GM21529 (cell line): ENCODE measurements around the gene DSE.
"Not testable (repeated sequence)": the region's sequence is repeated elsewhere in the genome, so short reads cannot be mapped to it uniquely, and the experiment has no call there.

Source experiments
- ATAC-seq: cut with Tn5 transposase; IDR thresholded peaks from one replicate; pipeline ENCODE4 v1.9.1; 2021; ENCODE audit not compliant: unreplicated experiment

DSE gene

DNA sequence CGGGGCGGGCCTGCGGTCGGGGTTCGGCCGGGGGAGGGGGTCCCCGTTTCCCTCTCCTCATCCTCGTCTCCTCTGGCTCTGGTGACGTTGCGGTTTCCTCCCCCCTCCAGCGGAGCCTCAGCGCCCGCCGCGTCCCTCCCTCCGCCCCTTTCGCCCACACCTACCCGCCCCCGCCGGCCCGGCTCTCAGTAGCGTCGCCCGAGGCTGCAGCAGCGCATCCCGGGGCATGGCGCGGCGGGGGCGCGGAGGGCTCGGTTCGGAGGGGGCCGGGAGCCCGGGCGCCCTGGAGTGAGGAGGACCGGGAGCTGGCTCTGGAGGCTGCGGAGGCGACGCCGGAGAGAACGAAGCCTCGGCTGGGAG lies at the start of gene DSE:
DSE (plus strand) TSS at position 188 of the 360 bp plus-strand sequence. CDS start 28,304 bp downstream, outside the sequence.
- ATAC-seq: peak; percentile 73

DNA sequence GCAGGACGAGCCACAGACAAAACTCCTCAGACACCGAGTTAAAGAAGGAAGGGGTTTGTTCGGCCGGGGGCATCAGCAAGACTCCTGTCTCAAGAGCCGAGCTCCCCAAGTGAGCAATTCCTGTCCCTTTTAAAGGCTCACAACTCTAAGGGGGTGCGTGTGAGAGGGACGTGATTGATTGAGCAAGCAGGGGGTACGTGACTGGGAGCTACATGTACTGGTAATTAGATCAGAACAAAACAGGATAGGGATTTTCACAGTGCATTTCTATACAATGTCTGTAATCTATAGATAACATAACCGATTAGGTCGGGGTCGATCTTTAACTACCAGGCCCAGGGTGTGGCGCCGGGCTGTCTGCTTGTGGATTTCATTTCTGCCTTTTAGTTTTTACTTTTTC lies 48.8 kb upstream of the DSE start:
- ATAC-seq: not testable (repeated sequence)

DNA sequence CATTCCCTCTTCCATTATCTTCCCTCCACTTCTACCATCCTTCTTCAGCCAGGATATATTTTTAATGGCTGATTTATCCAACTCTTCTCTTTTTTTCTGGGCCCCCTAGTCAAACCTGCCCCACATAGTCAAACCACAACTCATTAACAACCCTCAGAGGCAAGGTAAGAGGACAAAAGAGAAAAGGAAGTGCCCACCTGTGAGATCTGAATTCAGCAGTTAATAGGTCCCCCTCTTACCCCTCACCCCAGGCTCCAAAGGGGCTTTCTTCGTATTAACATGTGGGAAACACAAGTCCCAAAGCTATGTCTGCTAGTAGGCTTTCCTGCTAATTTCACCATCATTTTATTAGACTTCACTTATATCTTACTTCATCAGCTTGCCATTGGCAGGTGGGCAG lies 46.9 kb upstream of the DSE start:
- ATAC-seq: no peak

DNA sequence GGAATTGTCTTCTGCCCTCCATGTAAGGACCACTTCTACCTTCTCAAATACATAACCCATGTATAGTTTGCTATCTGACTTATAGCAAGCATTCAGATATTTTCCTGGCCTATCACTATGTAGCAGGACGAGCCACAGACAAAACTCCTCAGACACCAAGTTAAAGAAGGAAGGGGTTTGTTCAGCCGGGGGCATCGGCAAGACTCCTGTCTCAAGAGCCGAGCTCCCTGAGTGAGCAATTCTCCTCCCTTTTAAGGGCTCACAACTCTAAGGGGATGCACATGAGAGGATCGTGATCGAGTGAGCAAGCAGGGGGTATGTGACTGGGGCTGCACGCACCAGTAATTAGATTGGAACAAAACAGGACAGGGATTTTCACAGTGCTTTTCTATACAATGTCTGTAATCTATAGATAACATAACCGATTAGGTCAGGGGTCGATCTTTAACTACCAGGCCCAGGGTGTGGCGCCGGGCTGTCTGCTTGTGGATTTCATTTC lies 45.1 kb upstream of the DSE start:
- ATAC-seq: not testable (repeated sequence)

DNA sequence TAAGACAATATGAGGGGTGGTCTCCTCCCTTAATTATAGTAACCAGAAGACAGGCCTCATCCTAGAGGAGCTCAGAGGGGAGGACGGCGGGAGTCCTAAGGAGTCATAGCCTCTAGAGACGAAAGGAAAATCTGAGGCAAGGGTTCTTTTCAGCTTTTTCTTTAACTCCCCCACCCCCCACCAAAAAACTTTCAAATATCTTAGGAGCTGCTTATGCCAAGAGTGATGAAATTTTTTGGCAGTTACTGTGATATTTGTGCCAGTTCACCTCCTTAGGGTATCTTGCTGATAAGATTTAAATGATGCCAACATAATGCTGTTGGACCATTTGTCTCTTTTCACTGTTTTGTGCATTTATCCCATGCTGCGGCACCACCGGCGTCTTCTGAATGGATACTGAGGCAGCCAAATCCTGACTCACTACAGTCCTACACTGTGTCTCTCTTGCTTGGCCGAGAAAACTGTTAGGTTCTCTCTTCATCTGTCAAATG lies 44.5 kb upstream of the DSE start:
- no peak for ATAC-seq

DNA sequence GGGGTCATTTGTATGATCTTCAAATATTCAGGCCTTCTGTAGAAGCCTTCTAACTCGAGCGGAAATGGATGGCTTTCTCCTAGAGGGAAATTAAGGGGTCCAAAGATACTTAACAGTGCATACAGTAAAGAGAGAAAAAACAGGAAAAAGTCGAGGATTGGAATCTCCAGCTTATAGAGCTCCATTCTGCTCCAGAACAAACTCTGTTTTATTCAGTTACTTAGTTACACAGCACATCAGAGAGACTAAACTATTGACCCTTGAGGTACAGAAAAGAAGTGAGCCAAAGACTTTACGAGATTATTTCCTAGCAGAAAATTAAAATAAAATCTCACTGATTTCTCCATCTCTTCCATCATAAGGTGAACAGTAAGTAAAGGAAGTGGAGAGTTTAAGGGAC lies 43.8 kb upstream of the DSE start:
- ATAC-seq: no peak

DNA sequence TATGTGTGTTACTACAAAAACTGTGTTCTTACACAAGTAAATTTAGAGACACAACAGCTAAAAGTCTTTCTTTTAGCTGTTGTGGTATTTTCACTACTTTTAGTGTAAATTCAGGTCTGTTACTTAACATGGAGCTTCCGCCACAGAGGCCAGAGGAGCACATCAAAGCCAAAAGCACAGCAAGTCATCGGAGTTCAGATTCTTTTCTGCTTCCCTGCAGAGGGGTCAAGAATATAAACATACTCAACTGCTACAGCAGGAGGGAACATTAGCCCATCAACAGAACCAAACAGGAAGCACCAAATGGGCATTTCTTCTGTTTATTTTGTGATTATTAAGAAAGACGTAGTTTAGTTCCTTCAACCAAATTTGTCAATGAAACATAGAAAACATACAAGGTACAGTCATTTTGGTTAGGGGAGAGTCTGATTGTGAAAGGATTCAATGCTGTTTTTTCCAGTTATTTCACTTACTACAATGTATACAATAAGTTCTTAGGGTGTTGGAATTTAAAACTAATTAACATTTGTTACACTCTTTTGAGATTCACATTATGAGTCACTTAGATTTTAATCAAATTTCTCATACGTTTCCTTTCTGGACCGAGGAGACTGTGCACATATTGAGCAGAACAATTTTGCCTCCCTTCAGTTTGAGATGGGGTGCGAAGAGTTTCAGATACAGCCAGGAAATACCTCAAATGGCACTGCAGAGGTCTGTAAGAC lies 42.8 kb upstream of the DSE start:
- no peak for ATAC-seq

DNA sequence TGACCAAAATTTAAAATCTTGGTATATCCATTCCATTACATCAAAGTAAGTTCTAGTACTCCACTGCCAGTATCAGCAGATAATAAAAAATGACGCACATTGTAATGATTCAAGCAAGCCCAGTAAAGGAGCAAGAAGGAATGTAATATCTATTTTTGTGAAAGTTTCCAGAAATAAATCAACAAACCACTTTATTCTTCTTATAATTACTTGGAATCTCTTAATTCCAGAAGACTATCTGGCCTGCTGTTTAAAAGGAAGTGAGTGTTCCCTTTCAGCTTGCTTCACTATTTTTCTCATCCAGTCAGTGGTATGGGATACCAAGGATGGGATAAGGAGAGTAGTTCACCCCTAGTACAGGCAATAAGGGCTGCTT lies 42.2 kb upstream of the DSE start:
- no peak for ATAC-seq

DNA sequence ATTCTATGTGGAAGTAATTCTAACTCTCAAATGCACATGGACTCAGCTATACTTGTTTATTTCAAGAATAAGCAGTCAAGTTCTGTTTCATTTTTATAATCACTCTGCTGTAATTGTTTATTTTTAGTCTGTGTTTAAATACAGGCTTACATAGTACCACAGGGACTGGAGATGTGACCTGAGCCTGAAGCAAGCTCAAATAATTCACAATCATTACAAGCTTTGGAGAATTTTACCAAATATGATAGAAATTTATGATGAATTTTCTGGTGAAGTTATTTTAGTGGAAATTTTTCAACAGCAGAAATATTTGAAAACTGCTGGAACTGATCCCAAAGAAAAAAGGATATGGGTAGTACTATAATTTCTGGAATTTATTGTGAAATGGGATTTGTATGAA lies 41.6 kb upstream of the DSE start:
- no peak for ATAC-seq

DNA sequence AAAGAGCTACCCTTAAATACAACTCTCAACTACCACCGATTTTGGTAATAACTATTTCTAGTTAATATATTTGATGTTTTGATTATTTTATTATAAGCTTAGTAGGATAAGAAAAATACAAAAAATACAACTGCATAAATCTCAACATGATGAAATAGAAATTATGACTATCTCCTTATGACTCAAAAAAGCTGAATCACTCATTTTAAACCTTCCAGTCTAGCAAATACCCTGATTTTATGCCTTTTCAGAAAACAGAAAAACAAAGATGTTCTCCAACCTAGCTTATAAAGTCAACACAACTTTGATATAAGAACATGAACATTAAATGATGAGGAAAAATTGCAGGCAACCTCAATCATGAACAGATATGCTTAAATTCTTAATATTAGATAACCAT lies 40.2 kb upstream of the DSE start:
- no peak for ATAC-seq

DNA sequence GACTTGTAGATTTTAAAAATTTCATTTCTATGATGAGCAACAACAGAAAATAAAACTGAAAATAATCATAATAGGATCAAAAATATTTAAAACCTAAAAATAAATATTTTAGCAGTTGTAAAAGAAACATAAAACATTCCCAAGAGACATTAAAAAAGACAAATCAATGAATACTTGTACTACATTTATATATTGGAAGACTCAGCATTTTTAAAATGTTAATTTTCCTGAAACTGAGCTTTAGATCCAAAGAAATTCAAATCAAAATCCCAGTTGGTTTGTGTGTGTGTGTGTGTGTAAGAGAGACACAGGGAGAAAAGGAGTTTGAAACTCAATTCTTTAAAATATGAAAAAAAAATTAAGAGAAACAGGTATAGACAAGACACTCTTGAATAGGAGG lies 38.7 kb upstream of the DSE start:
- no peak for ATAC-seq

DNA sequence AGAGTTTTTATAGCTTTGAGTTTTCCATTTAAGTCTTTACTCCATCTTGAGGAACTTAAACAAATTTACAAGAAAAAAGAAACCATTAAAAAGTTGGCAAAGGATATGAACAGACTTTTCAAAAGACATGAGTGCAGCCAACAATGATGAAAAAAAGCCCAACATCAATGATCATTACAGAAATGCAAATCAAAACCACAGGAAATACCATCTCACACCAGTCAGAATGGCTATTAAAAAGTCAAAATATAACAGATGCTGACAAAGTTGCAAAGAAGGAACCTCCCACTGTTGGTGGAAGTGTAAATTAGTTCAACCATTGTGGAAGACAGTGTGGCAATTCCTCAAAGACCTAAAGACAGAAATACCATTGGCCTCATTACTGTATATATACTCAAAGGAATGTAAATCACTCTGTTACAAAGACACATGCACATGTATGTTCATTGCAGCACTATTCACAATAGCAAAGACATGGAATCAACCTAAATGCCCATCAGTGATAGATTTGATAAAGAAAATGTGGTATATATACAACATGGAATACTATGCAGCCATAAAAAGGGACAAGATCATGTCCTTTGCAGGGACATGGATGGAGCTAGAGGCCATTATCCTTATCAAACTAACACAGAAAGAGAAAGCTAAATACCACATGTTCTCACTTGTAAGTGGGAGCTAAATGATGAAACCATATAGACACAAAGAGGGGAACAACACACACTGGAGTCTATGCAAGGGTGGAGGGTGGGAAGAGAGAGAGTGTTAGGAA lies 35.9 kb upstream of the DSE start:
- ATAC-seq: not testable (repeated sequence)

DNA sequence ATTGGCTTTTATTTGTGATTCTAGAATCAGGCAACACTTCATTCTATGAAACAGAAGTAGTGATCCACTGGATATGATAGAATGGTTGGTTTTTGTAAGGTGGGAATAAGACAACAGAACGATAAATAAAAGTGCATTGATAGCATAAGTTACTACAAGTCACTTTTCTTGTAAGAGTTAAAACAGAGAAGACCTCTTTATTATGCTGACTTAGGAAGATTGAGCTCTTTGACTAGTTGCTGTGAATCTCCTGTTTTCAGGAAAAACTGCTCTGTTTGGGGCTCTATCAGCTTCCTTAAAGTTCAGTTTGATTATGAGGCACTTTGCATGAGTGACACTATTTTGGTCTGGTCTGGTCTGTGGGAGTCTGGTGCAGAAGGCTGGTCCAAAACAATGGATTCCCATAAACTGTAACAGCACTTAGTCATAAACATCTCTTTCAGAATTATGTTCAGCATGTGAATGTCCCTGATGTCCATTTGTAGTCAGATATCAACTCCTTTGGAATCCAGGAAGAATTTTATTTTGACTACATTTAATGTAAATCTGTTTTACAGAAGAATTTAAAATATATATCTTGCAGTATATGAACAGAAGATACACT lies 35.0 kb upstream of the DSE start:
- ATAC-seq: no peak

DNA sequence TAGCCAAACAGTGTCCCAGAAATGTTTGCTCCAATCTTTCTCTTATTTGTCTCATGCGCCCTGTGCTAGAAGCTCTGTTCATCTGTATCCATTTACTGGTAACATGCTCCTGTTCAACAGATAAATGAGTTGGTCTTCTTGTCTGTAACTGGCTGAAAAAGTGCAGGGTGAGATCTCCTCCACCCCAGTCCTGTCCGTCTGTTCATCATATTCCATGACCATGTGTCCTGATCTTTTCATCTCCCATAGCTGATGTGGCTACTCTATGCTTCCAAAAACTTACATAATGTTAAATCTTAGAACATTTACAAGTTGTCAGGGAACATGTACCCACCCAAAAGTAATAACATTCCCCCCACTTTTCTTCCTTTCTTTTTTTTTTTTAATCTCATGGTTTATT lies 31.8 kb upstream of the DSE start:
- ATAC-seq: no peak

DNA sequence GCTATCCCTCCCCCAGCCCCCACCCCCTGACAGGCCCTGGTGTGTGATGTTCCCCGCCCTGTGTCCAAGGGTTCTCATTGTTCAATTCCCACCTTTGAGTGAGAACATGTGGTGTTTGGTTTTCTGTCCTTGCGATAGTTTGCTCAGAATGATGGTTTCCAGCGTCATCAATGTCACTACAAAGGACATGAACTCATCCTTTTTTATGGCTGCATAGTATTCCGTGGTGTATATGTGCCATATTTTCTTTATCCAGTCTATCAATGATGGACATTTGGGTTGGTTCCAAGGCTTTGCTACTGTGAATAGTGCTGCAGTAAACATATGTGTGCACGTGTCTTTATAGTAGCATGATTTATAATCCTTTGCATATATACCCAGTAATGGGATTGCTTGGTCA lies 30.1 kb upstream of the DSE start:
- not testable (repeated sequence) for ATAC-seq

DNA sequence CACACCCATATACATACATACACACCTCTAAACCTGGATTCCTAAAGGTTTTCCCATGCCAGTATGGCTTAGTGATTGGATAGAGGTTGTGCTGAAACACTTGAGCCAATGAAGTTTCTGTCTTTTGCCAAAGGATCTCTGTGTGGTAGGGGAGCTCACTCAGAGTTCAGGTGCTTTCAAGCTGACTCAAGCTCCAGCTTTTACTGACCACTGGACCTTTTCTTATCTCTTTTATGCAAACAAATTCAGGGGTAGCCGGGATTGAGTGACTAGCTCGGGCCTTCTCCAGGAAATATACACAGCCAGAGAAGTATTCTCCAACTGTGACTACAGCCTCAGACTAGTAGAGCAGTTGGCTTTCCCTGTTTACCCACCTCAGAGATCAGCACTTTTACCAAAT lies 21.5 kb upstream of the DSE start:
- ATAC-seq: no peak

DNA sequence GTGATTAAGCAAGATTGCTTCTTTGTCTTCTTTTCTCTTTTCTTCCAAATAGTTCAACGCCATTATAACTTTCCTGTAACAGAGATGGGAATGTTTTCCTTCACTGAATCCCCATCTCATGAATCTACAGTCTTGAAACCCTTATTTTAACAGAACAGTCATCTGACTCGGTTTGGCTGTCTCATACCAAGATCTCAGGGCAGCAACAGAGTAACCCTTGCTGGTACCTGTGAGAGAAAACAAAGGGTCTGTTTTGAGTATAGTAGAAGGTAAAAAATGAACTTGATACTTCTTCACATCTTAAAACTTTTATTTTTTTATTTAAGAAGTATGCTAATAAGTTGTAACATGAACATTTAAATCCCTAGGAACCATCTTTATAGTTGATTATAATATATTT lies 19.6 kb upstream of the DSE start:
- ATAC-seq: no peak

DNA sequence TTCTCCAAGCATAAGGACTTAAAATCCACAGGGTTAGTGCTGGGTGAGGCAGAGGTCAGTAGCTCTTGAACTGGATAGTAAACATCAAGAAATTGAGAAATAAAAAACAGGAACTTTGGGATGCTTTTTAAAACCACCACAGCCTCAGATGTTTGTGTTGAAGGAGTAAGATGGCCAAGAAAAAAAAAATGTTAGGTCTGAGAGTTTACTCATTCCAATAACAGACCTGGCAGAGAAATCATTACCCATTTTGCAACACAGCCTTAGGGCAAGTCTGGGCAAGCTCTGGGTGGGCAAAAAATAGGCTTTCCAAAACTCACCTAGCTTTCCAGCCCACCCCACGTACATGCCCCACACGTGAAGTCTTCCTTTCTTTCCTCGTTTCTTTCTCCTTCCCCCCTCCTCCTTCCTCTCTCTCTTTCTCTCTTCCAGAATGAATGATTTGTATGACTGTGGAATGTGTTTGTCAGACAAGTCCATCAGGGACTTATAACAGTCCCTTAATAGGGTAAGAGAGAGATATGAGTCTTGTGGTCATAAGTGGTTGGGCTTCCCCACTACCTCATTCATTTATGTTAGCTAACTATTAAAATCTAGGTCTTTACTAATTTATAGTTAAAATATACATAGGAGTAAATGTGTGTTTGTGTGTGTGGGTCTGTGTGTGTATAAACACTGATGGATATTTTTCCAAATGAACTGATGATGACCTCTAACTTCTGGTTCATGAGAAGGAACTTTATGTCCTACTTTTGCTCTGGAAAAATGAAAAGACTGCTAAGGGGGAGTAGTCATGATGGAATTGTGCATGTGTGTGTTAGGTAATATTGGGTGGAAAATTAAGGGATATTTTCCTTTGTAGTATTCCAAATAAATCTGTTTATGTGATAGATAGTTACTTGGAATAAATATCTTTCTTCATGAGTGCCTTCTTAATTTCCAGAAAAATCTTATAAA lies 18.0 kb upstream of the DSE start:
- ATAC-seq: peak; percentile 68

DNA sequence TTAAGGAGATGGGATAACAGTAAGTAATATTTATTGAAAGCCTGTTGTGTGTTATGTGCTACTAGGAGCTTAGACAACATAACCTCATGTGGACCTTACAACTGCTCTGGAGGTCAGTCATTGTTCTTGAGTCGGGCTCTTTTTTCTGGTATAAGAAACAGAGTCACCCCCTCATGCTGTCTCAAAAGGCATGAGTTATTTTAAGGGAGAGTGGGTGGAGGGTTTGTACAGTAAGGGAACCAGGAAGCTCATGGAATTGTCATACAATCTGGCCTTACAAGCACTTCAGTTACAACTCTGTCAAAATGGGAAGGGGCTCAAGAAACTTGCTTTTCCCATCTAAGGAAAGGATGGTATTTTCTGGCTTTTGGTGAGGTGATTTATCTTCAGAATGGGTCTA lies 16.5 kb upstream of the DSE start:
- no peak for ATAC-seq

DNA sequence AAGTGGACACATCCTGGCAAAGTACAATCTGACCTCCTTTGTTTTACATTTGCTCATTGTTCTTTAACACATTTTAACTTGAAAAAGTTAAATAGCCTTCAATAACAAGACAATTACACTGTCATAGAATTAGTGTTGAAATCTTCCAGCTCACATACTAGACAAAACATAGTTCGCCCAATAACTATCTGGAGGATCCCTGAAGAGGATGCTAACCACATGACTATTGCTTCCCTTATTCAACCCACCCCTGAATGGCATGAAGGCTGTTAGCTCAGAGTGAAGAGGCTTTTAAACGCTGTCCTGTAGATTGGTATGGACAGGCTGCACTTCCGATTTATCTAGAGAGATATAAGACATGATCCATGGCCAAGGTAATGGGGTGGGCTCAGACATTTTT lies 15.0 kb upstream of the DSE start:
- ATAC-seq: no peak

DNA sequence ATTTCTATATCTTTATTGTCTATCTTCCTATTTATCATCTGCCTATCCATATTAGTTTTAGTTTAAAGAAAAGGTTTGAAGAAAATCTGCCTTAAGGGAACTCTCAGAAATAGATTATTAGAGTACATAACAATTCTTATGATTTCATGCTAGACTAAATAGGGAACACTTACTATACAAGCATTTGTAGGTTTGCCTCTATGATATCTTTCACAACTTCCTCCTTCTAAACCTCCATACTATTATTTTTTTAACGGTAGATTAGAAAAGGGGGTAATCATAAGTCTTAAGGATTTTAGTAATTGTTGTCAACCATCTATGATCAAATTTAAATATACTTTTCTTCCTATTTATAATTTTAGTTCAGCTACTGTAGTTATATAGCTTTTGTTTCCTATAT lies 11.6 kb upstream of the DSE start:
- no peak for ATAC-seq
